HEK293T (cell line): ENCODE data around the gene GART.

Experiments used
- ARNT ChIP-seq: fragments of 450-650 bp; IDR thresholded peaks from 2 replicates; pipeline ENCODE4 v1.6.1; 2017; ENCODE audit warnings: mild to moderate bottlenecking
- FOXK2 ChIP-seq: fragments of 450-650 bp; IDR thresholded peaks from 2 replicates; pipeline ENCODE4 v1.6.1; 2016; ENCODE audit warnings: mild to moderate bottlenecking
- FOXM1 ChIP-seq: fragments of 450-650 bp; IDR thresholded peaks from 2 replicates; pipeline ENCODE4 v1.6.1; 2017; ENCODE audit warnings: mild to moderate bottlenecking, borderline replicate concordance
- HDGF ChIP-seq: fragments of 450-650 bp; IDR thresholded peaks from 2 replicates; pipeline ENCODE4 v1.6.1; 2017; ENCODE audit warnings: antibody characterized with exemption, borderline replicate concordance
- L3MBTL2 ChIP-seq: fragments of 450-650 bp; conservative IDR thresholded peaks from 2 replicates; pipeline ENCODE4 v1.6.1; 2016; ENCODE audit warnings: mild to moderate bottlenecking
- NFRKB ChIP-seq: fragments of 450-650 bp; IDR thresholded peaks from 2 replicates; pipeline ENCODE4 v1.6.1; 2016; ENCODE audit warnings: mild to moderate bottlenecking, moderate library complexity
- SP1 ChIP-seq: fragments of 450-650 bp; IDR thresholded peaks from 2 replicates; pipeline ENCODE4 v1.6.1; 2017
- SUZ12 ChIP-seq: fragments of 450-650 bp; IDR thresholded peaks from 2 replicates; pipeline ENCODE4 v1.6.1; 2016; ENCODE audit warnings: mild to moderate bottlenecking
- TARDBP ChIP-seq: fragments of 450-650 bp; IDR thresholded peaks from 2 replicates; pipeline ENCODE4 v1.6.1; 2016
- TF ChIP-seq, protein P1 (sequence below): fragments of 450-650 bp; IDR thresholded peaks from 2 replicates; pipeline ENCODE4 v1.6.1; 2016

DNA sequence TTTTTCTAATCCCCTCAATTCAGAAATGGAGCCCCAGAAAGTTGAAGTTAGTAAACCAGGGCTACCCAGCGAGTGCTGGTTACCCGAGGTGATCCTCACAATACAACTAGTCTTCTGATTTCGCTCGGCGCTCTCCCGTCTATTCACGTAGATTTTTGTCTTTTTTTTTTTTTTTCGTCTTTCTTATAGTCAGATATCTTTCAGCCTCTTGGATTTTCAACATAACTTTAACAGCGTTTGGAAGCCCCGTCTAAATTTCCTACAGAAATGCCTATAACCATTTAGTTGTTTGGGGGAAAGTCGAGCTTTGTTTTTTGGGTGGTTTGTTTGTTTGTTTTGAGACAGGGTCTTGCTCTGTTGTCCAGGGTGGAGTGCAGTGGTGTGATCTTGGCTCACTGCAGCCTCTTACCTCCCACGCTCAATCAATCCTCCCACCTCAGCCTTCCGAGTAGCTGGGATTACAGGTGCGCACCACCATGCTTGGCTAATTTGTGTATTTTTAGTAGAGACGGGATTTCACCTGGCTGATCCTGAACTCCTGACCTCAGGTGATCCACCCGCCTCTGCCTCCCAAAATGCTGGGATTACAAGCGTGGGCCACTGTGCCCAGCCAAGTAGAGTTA is 61.3 kb downstream of the GART start:
- TF ChIP-seq SP1 (no peak), SUZ12 (no peak), ARNT (no peak), FOXM1 (no peak), TARDBP (no peak), L3MBTL2 (no peak), HDGF (no peak), NFRKB (no peak), FOXK2 (no peak)
- TF ChIP-seq, protein P1, sequence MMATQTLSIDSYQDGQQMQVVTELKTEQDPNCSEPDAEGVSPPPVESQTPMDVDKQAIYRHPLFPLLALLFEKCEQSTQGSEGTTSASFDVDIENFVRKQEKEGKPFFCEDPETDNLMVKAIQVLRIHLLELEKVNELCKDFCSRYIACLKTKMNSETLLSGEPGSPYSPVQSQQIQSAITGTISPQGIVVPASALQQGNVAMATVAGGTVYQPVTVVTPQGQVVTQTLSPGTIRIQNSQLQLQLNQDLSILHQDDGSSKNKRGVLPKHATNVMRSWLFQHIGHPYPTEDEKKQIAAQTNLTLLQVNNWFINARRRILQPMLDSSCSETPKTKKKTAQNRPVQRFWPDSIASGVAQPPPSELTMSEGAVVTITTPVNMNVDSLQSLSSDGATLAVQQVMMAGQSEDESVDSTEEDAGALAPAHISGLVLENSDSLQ = no peak
